Measurements from ENCODE around the gene LRP1B. TPM values are rescaled to one million over a fixed set of nuclear protein-coding genes. Genes with fewer than 3 reads are reported as not detected.

LRP1B gene
- total and polyA plus RNA-seq, 2 donors (not counting 1 experiment from before 2014, with no cell fraction given), result not detected

GRCh38 chr2:142095647-142096046, 35.2 kb downstream of the LRP1B start:
- intact Hi-C loops (cut with micrococcal nuclease), result no loop called here
- ATAC-seq (ENCODE audit: low read depth) (no peak), DNase-seq (no peak)
- no peaks in the 10 kb centered on the region for H3K4me1 ChIP-seq (ENCODE audit: control insufficient read depth in 2 of 2, insufficient read depth in 2 of 2, low read length in 2 of 2)
- no peaks in the 10 kb centered on the region for H4K20me1 ChIP-seq (ENCODE audit: control insufficient read depth, insufficient read depth, low read length, poor library complexity, severe bottlenecking)
- no peak overlapping the region for H3K27ac Mint-ChIP-seq
- no peaks in the 10 kb centered on the region for H3K36me3 ChIP-seq (replicated peaks in 1 of 2; ENCODE audit: control extremely low read depth in 1 of 2, control insufficient read depth in 1 of 2, extremely low read depth in 1 of 2, insufficient read depth in 2 of 2, low read length in 1 of 2)
- H3K27me3 ChIP-seq (replicated peaks in 1 of 4; ENCODE audit: control extremely low read depth in 1 of 4, control insufficient read depth in 3 of 4, insufficient read depth in 4 of 4, low read length in 3 of 4), result no peaks in the 10 kb centered on the region
- no peaks in the 10 kb centered on the region for H3K9me3 Mint-ChIP-seq (ENCODE audit: insufficient read depth)
- no peak overlapping the region for H3K4me3 Mint-ChIP-seq
- H3K9me3 ChIP-seq (ENCODE audit: control extremely low read depth in 1 of 3, control insufficient read depth in 2 of 3, insufficient read depth in 1 of 3, low read length in 2 of 3), result no peaks in the 10 kb centered on the region
- no peaks in the 10 kb centered on the region for H3K79me2 ChIP-seq (ENCODE audit: control insufficient read depth, insufficient read depth, low read length)
- H3K27ac ChIP-seq (ENCODE audit: low read length in 2 of 2), result no peak overlapping the region
- CTCF ChIA-PET, result no interaction called here
- H2AFZ ChIP-seq (ENCODE audit: insufficient read depth, low read depth, low read length, poor library complexity, severe bottlenecking), result no peak overlapping the region
- no peak overlapping the region for H3K9ac ChIP-seq (ENCODE audit: low read length)
- no peak for TF ChIP-seq CTCF (IDR thresholded peaks at IDR 0.05)
- TF ChIP-seq EZH2 (IDR thresholded peaks at IDR 0.05; ENCODE audit: borderline replicate concordance, insufficient read depth, low read depth, low read length, poor library complexity, severe bottlenecking), result no peak
- no CpG with 5 or more reads among the region's 2 CpGs for WGBS (ENCODE audit: insufficient coverage)
- POLR2A ChIA-PET, result no interaction called here
- no peaks in the 10 kb centered on the region for H3K4me1 Mint-ChIP-seq
- H3K27me3 Mint-ChIP-seq, result no peaks in the 10 kb centered on the region
- H3K4me3 ChIP-seq (ENCODE audit: control extremely low read depth in 1 of 5, extremely low read depth in 1 of 5, insufficient read depth in 1 of 5, low read depth in 2 of 5, low read length in 4 of 5), result no peak overlapping the region
- no peak overlapping the region for H3K4me2 ChIP-seq (replicated peaks; ENCODE audit: low read depth, low read length, poor library complexity, severe bottlenecking)

GRCh38 chr2:142094233-142094632, 36.6 kb downstream of the LRP1B start:
- H3K4me3 Mint-ChIP-seq, result no peak overlapping the region
- no peak overlapping the region for H3K4me2 ChIP-seq (replicated peaks; ENCODE audit: low read depth, low read length, poor library complexity, severe bottlenecking)
- no peaks in the 10 kb centered on the region for H3K79me2 ChIP-seq (ENCODE audit: control insufficient read depth, insufficient read depth, low read length)
- WGBS (ENCODE audit: insufficient coverage), result 100% methylated on average over 1 of the region's 2 CpGs
- no peak overlapping the region for H2AFZ ChIP-seq (ENCODE audit: insufficient read depth, low read depth, low read length, poor library complexity, severe bottlenecking)
- no peaks in the 10 kb centered on the region for H3K9me3 ChIP-seq (ENCODE audit: control extremely low read depth in 1 of 3, control insufficient read depth in 2 of 3, insufficient read depth in 1 of 3, low read length in 2 of 3)
- H3K4me1 ChIP-seq (ENCODE audit: control insufficient read depth in 2 of 2, insufficient read depth in 2 of 2, low read length in 2 of 2), result no peaks in the 10 kb centered on the region
- no peak for TF ChIP-seq CTCF (IDR thresholded peaks at IDR 0.05)
- no peak for TF ChIP-seq EZH2 (IDR thresholded peaks at IDR 0.05; ENCODE audit: borderline replicate concordance, insufficient read depth, low read depth, low read length, poor library complexity, severe bottlenecking)
- intact Hi-C loops (cut with micrococcal nuclease), result no loop called here
- H3K36me3 ChIP-seq (replicated peaks in 1 of 2; ENCODE audit: control extremely low read depth in 1 of 2, control insufficient read depth in 1 of 2, extremely low read depth in 1 of 2, insufficient read depth in 2 of 2, low read length in 1 of 2), result no peaks in the 10 kb centered on the region
- ChIA-PET POLR2A (no interaction called here), CTCF (no interaction called here)
- H4K20me1 ChIP-seq (ENCODE audit: control insufficient read depth, insufficient read depth, low read length, poor library complexity, severe bottlenecking), result no peaks in the 10 kb centered on the region
- H3K27me3 ChIP-seq (replicated peaks in 1 of 4; ENCODE audit: control extremely low read depth in 1 of 4, control insufficient read depth in 3 of 4, insufficient read depth in 4 of 4, low read length in 3 of 4), result no peaks in the 10 kb centered on the region
- no peak overlapping the region for H3K9ac ChIP-seq (ENCODE audit: low read length)
- no peaks in the 10 kb centered on the region for H3K9me3 Mint-ChIP-seq (ENCODE audit: insufficient read depth)
- DNase-seq, result no peak
- no peaks in the 10 kb centered on the region for H3K4me1 Mint-ChIP-seq
- no peak overlapping the region for H3K27ac ChIP-seq (ENCODE audit: low read length in 2 of 2)
- no peak overlapping the region for H3K4me3 ChIP-seq (ENCODE audit: control extremely low read depth in 1 of 5, extremely low read depth in 1 of 5, insufficient read depth in 1 of 5, low read depth in 2 of 5, low read length in 4 of 5)
- no peaks in the 10 kb centered on the region for H3K27me3 Mint-ChIP-seq
- H3K27ac Mint-ChIP-seq, result no peak overlapping the region
- ATAC-seq (ENCODE audit: low read depth), result no peak
